HEK293T (cell line): ENCODE results near the gene ATP1A4.

ENCODE experiments used
- ARNT ChIP-seq: fragments of 450-650 bp; IDR thresholded peaks from 2 replicates; pipeline ENCODE4 v1.6.1; 2017; ENCODE audit warnings: mild to moderate bottlenecking
- ELF4 ChIP-seq: fragments of 450-650 bp; IDR thresholded peaks from 2 replicates; pipeline ENCODE4 v1.6.1; 2017; ENCODE audit warnings: antibody characterized with exemption
- FOXM1 ChIP-seq: fragments of 450-650 bp; IDR thresholded peaks from 2 replicates; pipeline ENCODE4 v1.6.1; 2017; ENCODE audit warnings: mild to moderate bottlenecking, borderline replicate concordance
- HDGF ChIP-seq: fragments of 450-650 bp; IDR thresholded peaks from 2 replicates; pipeline ENCODE4 v1.6.1; 2017; ENCODE audit warnings: antibody characterized with exemption, borderline replicate concordance
- NFRKB ChIP-seq: fragments of 450-650 bp; IDR thresholded peaks from 2 replicates; pipeline ENCODE4 v1.6.1; 2016; ENCODE audit warnings: mild to moderate bottlenecking, moderate library complexity
- SUZ12 ChIP-seq: fragments of 450-650 bp; IDR thresholded peaks from 2 replicates; pipeline ENCODE4 v1.6.1; 2016; ENCODE audit warnings: mild to moderate bottlenecking

- TF ChIP-seq ELF4 (no peak), SUZ12 (no peak), HDGF (no peak), FOXM1 (no peak), NFRKB (no peak), ARNT (no peak)
Measured at GRCh38 chr1:160151303-160151702, at the start of gene ATP1A4.
